Tibial nerve (tissue), 4 donors: Measurements from ENCODE around the gene SH3RF3. TPM values are rescaled to one million over a fixed set of nuclear protein-coding genes. Genes with fewer than 3 reads are reported as not detected.

Experiments used
- DNase-seq, 2 donors: peaks; one replicate each; pipeline ENCODE4 v3.0.0-alpha.2; 2019; ENCODE audit warnings: low spot score in 2 of 2
- H3K27ac ChIP-seq, 4 donors: fragments of 200-600 bp; sonication (generic) in 3 of 4; one replicate each; pipeline ENCODE4 v1.5.1; 2017 to 2019; ENCODE audit warnings: mild to moderate bottlenecking in 1 of 4
- H3K27me3 ChIP-seq, 2 donors: fragments of 200-600 bp; sonication (generic) in 1 of 2; one replicate each; pipeline versions ENCODE4 v1.5.1 to v1.6.0; 2017 to 2019
- H3K36me3 ChIP-seq, 3 donors: fragments of 200-600 bp; sonication (generic); one replicate each; pipeline ENCODE4 v1.5.1; 2018 to 2019
- H3K4me1 ChIP-seq, 4 donors: fragments of 200-600 bp; sonication (generic) in 3 of 4; one replicate each; pipeline ENCODE4 v1.5.1; 2017 to 2019
- H3K4me3 ChIP-seq, 4 donors: fragments of 200-600 bp; sonication (generic) in 3 of 4; one replicate each; pipeline ENCODE4 v1.5.1; 2017 to 2019; ENCODE audit warnings: mild to moderate bottlenecking in 1 of 4, moderate library complexity in 1 of 4
- H3K9me3 ChIP-seq, 4 donors: fragments of 200-600 bp; sonication (generic) in 3 of 4; one replicate each; pipeline ENCODE4 v1.5.1; 2017 to 2019
- EP300 ChIP-seq, 2 donors: sonication (generic); formaldehyde crosslinking; IDR thresholded peaks; one replicate each; pipeline ENCODE4 v1.6.1; 2017; ENCODE audit warnings: antibody characterized with exemption in 2 of 2, mild to moderate bottlenecking in 1 of 2
- POLR2A ChIP-seq, 2 donors: fragments of 450-650 bp; IDR thresholded peaks; one replicate each; pipeline ENCODE4 v1.6.1; 2017; ENCODE audit warnings: antibody characterized with exemption in 2 of 2, mild to moderate bottlenecking in 2 of 2, moderate library complexity in 2 of 2
- WGBS, 2 donors: methylation state at CpG; one replicate each; pipeline ENCODE4 v1.1.5; 2018; 5-methylcytosine and 5-hydroxymethylcytosine counted together
- total RNA-seq, 4 donors: library from RNA; depleted of rRNA; stranded (reverse); fragments of >200 nt; gene quantifications; one replicate each; pipeline ENCODE4 v1.1.0, GENCODE V29; 2016
- TF ChIP-seq, protein P1 (sequence below), 5 experiments: fragments of 200-600 bp in 3 of 5; fragments of 450-650 bp in 2 of 5; sonication (generic) in 3 of 5; IDR thresholded peaks; one replicate each; pipeline ENCODE4 v1.5.1; 2016 to 2019; ENCODE audit warnings: antibody characterized with exemption in 5 of 5, mild to moderate bottlenecking in 3 of 5, moderate library complexity in 2 of 5

SH3RF3 gene
- total RNA-seq, 4 donors from 2014 or later, result 6.9 to 18.0 (median 11.4) TPM

DNA sequence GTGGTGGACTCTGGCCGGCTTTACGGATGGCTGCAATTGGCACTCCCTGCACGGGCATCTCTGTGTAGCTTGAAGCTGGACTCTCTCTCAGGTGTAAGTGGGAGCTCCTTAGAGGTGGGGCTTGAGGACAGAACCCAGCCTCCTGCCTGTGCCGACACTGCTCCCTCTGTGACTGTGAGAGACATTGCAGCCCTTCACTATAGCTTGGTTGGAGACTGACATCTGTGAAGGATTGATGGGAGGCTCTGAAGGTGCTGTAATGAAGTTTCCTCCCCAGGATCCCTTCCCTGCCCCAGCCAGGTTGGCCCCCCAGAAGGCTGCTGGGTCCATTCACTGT lies 166.7 kb downstream of the SH3RF3 start:
- no peak overlapping the region for H3K4me3 ChIP-seq
- no peaks in the 10 kb centered on the region for H3K27me3 ChIP-seq
- H3K9me3 ChIP-seq, result peaks cover 0 to 8% (median 0%) of the 10 kb centered on the region in 4 donors
- no peaks in the 10 kb centered on the region for H3K36me3 ChIP-seq
- peaks cover 0 to 5% (median 0%) of the 10 kb centered on the region in 4 donors for H3K4me1 ChIP-seq
- WGBS, 2 donors, result 57 to 100% methylated on average over 1 to 3 of the region's 4 CpGs
- no peak overlapping the region for H3K27ac ChIP-seq
- TF ChIP-seq EP300 (IDR thresholded peaks at IDR 0.05) (no peak), POLR2A (IDR thresholded peaks at IDR 0.05) (no peak)
- TF ChIP-seq, protein P1, sequence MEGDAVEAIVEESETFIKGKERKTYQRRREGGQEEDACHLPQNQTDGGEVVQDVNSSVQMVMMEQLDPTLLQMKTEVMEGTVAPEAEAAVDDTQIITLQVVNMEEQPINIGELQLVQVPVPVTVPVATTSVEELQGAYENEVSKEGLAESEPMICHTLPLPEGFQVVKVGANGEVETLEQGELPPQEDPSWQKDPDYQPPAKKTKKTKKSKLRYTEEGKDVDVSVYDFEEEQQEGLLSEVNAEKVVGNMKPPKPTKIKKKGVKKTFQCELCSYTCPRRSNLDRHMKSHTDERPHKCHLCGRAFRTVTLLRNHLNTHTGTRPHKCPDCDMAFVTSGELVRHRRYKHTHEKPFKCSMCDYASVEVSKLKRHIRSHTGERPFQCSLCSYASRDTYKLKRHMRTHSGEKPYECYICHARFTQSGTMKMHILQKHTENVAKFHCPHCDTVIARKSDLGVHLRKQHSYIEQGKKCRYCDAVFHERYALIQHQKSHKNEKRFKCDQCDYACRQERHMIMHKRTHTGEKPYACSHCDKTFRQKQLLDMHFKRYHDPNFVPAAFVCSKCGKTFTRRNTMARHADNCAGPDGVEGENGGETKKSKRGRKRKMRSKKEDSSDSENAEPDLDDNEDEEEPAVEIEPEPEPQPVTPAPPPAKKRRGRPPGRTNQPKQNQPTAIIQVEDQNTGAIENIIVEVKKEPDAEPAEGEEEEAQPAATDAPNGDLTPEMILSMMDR (IDR thresholded peaks at IDR 0.05), result no peak
- no peak for DNase-seq

DNA sequence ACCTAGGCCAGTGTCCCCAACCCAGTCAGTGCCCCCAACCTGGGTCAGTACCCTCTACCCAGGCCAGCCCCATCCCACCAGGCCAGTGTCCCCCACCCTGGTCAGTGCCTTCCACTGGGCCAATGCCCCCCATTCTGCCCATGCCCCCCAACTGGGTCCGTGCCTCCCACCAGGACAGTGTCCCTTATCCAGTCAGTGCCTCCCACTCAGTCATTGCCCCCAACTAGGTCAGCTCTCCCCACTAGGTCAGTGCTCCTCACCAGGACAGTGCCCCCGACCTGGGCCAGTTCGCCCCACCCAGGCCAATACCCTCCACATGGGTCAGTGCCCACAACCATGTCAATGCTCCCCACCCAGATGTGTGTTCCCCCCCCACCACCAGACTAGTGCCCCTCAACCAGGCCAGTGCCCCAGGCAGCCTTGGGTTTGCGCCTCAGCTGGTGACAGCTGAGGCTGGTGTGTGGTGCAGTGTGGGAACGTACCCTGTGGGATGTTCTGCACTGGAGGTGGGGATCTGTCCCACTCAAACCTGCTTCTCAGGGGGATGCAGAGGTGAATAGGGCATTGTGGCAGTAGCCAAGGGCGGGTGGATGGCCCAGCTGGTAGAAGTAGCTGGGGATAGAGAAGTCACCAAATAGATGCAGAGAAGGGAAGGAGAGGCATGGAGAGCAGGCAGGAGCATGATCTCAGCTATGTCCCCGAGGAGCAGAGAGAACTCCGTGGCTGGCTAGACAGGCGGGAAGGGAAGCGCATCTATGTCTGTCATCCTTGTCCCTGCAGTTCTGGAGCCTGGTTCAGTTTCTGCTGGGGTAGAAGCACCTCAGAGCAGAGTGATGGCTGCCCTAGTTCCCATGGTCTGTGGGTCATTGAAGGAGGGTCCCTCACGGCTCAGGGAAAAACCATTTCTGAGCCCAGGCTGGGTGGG lies 168.8 kb downstream of the SH3RF3 start:
- H3K4me1 ChIP-seq, result peaks cover 0 to 5% (median 0%) of the 10 kb centered on the region in 4 donors
- no peak for DNase-seq

DNA sequence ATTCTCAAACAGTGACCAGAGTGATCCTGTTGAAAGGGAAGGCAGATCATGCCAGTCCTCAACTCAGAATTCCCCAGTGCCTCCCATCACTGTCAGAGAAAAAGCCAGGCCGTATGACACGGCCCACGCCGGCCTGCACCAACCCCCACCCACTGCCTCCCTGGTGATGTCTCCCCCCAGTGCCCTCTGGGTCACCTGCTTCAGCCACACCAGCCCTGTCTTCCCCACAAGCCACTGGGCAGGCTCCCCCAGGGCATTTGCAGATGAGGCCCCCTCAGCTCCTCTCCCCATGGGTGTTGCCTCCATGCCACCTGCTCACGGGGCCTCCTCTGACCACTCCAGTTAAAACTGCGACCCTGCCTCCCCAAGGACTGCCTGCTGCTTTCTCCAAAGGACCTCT lies 169.8 kb downstream of the SH3RF3 start:
- Histone ChIP-seq H3K27ac (no peak overlapping the region), H3K36me3 (no peaks in the 10 kb centered on the region), H3K4me3 (no peak overlapping the region), H3K9me3 (peaks cover 0 to 8% (median 0%) of the 10 kb centered on the region in 4 donors), H3K27me3 (no peaks in the 10 kb centered on the region), H3K4me1 (peaks cover 0 to 5% (median 0%) of the 10 kb centered on the region in 4 donors)
- DNase-seq, result no peak
- TF ChIP-seq EP300 (IDR thresholded peaks at IDR 0.05) (no peak), POLR2A (IDR thresholded peaks at IDR 0.05) (no peak)
- TF ChIP-seq, protein P1 (IDR thresholded peaks at IDR 0.05), result no peak
- WGBS, 2 donors, result 54 to 85% methylated on average over 6 of the region's 6 CpGs

More for the DNA sequence above, 168.8 kb downstream of the SH3RF3 start:
- no peak overlapping the region for H3K27ac ChIP-seq
- H3K9me3 ChIP-seq, result peaks cover 0 to 8% (median 0%) of the 10 kb centered on the region in 4 donors
- TF ChIP-seq, protein P1 (IDR thresholded peaks at IDR 0.05), result no peak
- TF ChIP-seq EP300 (IDR thresholded peaks at IDR 0.05), result no peak
- TF ChIP-seq POLR2A (IDR thresholded peaks at IDR 0.05), result no peak
- H3K4me3 ChIP-seq, result no peak overlapping the region
- H3K27me3 ChIP-seq, result no peaks in the 10 kb centered on the region
- no peaks in the 10 kb centered on the region for H3K36me3 ChIP-seq
- 85% methylated on average over 10 to 11 of the region's 11 CpGs for WGBS, 2 donors

DNA sequence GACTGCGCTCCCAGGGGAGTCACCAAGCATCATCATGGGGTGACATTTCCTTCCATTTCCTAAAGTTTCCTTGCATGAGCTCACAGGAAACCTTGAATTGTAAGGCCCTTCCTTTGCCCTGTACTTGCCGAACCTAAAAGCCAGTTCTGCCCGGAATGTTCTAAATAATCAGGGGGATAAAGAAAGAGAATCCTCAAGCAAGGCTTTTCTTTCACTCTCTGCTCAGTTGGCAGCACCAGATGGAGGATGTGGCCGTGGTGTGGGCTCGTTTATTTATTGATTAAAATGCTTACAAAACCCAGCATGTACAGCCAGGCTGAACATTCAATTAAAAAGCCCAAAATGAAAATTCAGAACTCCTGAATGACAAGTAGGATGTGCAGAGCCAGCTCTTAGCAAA lies 170.5 kb downstream of the SH3RF3 start:
- no peak for DNase-seq
- TF ChIP-seq, protein P1 (IDR thresholded peaks at IDR 0.05), result no peak
- TF ChIP-seq EP300 (IDR thresholded peaks at IDR 0.05) (no peak), POLR2A (IDR thresholded peaks at IDR 0.05) (no peak)
- WGBS, 2 donors, result 63 to 72% methylated on average over 5 of the region's 5 CpGs
- no peak overlapping the region for H3K27ac ChIP-seq
- H3K36me3 ChIP-seq, result no peaks in the 10 kb centered on the region
- no peaks in the 10 kb centered on the region for H3K27me3 ChIP-seq
- H3K4me1 ChIP-seq, result peaks cover 0 to 5% (median 0%) of the 10 kb centered on the region in 4 donors
- no peak overlapping the region for H3K4me3 ChIP-seq
- peaks cover 0 to 3% (median 0%) of the 10 kb centered on the region in 4 donors for H3K9me3 ChIP-seq

DNA sequence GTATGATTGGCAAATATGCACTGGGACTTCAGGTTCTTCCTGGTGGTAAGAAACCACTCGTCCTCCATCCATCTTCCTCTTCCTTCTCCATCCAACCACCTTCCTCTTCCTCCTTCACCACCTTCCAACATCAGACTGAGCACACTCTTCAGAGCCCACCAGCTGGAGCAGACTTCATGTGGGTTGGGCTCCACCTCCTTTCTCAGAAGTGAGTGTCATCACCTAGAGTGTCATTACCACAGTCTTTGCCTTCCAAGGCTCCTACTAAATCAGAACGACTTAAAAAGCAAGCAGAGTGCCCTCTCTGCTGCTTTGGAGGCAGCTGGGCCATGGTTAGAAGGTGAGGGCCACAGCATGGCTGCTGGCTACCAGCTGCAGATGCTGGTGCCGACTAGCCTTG lies 171.6 kb downstream of the SH3RF3 start:
- 69 to 71% methylated on average over 3 of the region's 3 CpGs for WGBS, 2 donors
- H3K27me3 ChIP-seq, result no peaks in the 10 kb centered on the region
- TF ChIP-seq, protein P1 (IDR thresholded peaks at IDR 0.05), result no peak
- no peak for TF ChIP-seq EP300 (IDR thresholded peaks at IDR 0.05)
- no peak for TF ChIP-seq POLR2A (IDR thresholded peaks at IDR 0.05)
- no peaks in the 10 kb centered on the region for H3K36me3 ChIP-seq
- H3K4me1 ChIP-seq, result peaks cover 0 to 5% (median 0%) of the 10 kb centered on the region in 4 donors
- no peak overlapping the region for H3K4me3 ChIP-seq
- DNase-seq, result no peak
- no peak overlapping the region for H3K27ac ChIP-seq
- no peaks in the 10 kb centered on the region for H3K9me3 ChIP-seq
